Measurements from ENCODE around the gene HES7. TPM values are rescaled to one million over a fixed set of nuclear protein-coding genes. Genes with fewer than 3 reads are reported as not detected.
"Not testable (repeated sequence)": the region's sequence is repeated elsewhere in the genome, so short reads cannot be mapped to it uniquely, and the experiment has no call there.

Gene HES7
- total RNA-seq, 1 donor from 2014 or later, result 0.13 TPM

- DNase-seq (peak; percentile 56), ATAC-seq (ENCODE audit: poor library complexity) (no peak)
- intact Hi-C loops (cut with DNase I), result loop anchor here (2.0 kb wide), 1 partner anchor 69 kb away; no protein-coding TSS in a partner anchor
These were observed 5.7 kb downstream of the HES7 start, which contains the start of gene ALOXE3 for GRCh38 chr17:8117980-8118768. Gene ALOXE3 (minus strand): TSS chr17:8118514. CDS start chr17:8117990, 524 bp downstream.

- no peak for DNase-seq
These were observed 6.4 kb downstream of the HES7 start for GRCh38 chr17:8117367-8117979.

GRCh38 chr17:8116776-8117175, 7.1 kb downstream of the HES7 start:
- ATAC-seq (ENCODE audit: poor library complexity) (no peak), DNase-seq (no peak)
- intact Hi-C loops (cut with DNase I), result no loop called here

More at GRCh38 chr17:8117367-8117979, 6.4 kb downstream of the HES7 start:
- no peak for ATAC-seq (ENCODE audit: poor library complexity)
- intact Hi-C loops (cut with DNase I), result no loop called here

DNA sequence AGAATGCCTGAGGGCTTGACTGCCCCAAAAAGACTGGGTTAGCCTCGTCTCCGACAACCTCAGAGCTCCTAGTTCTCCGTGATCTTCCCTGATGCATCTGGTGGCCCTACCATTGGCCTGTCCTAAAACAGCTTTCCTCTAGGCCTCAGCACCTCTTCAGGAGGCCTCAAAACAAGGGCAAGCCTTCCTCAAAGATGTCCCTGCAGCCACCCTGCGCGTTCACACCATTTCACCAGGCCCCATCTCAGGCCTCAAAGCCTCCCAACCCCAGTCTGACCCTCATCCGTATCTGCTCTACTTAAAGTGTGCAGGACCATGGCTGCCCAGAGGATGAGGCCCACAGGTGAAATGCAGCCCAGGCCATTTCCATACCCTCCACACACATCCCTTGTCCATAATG, 13.0 kb downstream of the HES7 start:
- no peak for ATAC-seq (ENCODE audit: poor library complexity)
- intact Hi-C loops (cut with DNase I), result no loop called here
- DNase-seq, result no peak

GRCh38 chr17:8110456-8110804, 13.5 kb downstream of the HES7 start:
- intact Hi-C loops (cut with DNase I), result no loop called here
- no peak for DNase-seq
- ATAC-seq (ENCODE audit: poor library complexity), result no peak

DNA sequence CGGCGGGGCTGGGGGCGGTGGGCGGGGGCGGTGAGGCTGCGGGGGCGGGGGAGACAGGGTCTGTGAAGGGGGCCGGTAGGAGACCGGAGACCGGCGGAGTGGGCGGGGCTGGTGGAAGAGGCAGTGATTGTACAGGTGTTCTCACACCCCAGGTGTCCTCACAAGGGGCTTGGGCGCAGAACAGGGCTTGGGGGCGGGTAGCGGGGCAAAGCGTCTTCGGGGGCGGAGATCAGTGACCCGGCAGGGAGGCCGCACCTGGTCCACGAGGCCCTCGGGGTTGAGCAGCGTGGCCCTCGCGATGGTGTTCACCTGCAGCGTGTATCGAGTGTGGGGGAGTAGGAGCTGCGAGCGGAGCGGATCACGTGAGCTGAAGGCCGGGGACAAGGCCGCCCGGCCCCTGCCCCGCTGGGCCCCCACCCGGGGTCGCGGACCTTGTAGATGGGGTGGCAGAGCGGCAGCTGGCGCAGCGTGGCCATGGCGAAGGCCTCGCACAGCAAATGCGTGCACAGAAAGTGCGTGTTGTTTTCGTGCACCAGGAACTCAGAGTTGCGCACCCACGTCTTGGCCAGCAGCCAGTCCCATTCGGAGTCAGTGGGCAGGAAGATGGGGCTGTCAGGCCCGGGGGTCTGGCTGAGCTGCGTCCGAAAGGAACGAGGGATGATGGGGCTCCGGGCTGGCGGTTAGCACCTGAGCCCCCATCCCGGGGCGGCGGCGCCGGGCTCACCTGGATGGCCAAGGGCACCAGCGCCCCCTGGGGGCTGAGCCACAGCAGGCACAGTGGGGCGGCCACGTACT, 14.0 kb downstream of the HES7 start:
- intact Hi-C loops (cut with DNase I), result no loop called here
- DNase-seq (peak; percentile 70), ATAC-seq (ENCODE audit: poor library complexity) (peak; percentile 80)

- intact Hi-C loops (cut with DNase I), result no loop called here
- ATAC-seq (ENCODE audit: poor library complexity), result no peak
- DNase-seq, result no peak
These were observed 14.8 kb downstream of the HES7 start for GRCh38 chr17:8108972-8109660.

- ATAC-seq (ENCODE audit: poor library complexity); DNase-seq; intact Hi-C loops (cut with DNase I): not testable (repeated sequence)
These were observed 16.9 kb downstream of the HES7 start for GRCh38 chr17:8106980-8107379.

DNA sequence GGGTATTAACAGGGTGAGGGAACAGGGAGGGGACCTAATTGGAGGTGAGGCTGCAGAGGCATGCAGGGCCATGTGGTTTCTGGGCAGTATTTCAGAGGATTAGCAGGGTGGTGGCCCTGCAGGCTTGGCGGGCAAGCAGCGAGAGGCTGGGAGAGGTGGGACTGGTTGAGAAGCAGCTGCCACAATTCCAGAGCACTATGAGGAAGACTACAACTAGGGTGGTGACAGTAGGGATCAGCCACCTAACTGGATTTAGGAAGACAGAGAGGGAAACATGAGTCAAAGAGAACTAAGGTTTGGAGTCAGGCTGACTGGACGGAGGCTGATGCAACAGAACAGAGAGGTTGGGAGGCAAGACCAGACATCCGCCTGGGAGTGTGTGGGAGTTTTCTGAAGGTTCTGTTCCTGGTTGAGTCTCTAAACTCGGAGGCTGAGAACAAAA, 17.9 kb downstream of the HES7 start:
- ATAC-seq (ENCODE audit: poor library complexity) (no peak), DNase-seq (no peak)
- intact Hi-C loops (cut with DNase I), result no loop called here

DNA sequence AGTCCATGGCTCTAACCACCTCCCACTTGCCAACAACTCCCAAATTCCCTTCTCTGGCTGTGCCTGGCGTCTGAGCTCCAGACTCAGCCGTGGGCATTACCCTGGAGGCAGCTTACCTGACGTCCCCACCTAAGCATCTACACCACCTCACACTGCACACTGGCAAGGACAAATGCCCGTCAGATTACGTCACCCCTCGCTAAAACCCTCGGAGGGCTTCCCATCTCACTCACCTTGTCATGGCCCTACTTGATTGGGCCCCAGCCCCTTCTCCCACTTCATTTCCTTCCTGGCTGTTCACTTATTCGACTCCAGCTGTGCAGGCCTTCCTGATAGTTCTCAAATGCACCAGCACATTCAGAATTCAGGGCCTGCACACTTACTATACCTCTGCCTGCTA, 19.0 kb downstream of the HES7 start:
- no peak for DNase-seq
- ATAC-seq (ENCODE audit: poor library complexity), result no peak
- intact Hi-C loops (cut with DNase I), result no loop called here

- no peak for ATAC-seq (ENCODE audit: poor library complexity)
- DNase-seq, result no peak
- intact Hi-C loops (cut with DNase I), result no loop called here
These were observed 20.4 kb downstream of the HES7 start for GRCh38 chr17:8103549-8103948.

- intact Hi-C loops (cut with DNase I), result no loop called here
- no peak for DNase-seq
- no peak for ATAC-seq (ENCODE audit: poor library complexity)
These were observed 22.2 kb downstream of the HES7 start for GRCh38 chr17:8101721-8102120.

DNA sequence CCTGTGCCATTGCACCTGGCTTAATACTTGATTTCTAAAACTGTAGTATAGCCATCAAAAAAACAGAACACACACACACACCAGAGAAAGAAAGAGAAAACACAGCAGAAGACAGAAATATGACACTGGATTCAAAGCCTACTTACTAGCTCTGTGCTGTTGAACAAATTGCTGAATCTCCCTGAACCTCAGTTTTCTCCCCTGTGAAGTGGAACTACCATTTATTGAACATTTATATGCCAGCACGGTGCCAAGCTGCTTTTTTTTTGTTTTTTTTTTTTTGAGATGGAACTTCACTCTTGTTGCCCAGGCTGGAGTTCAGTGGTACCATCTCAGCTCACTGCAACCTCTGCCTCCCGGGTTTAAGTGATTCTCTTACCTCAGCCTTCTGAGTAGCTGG, 23.1 kb downstream of the HES7 start:
- intact Hi-C loops (cut with DNase I), result no loop called here
- no peak for DNase-seq
- no peak for ATAC-seq (ENCODE audit: poor library complexity)

DNA sequence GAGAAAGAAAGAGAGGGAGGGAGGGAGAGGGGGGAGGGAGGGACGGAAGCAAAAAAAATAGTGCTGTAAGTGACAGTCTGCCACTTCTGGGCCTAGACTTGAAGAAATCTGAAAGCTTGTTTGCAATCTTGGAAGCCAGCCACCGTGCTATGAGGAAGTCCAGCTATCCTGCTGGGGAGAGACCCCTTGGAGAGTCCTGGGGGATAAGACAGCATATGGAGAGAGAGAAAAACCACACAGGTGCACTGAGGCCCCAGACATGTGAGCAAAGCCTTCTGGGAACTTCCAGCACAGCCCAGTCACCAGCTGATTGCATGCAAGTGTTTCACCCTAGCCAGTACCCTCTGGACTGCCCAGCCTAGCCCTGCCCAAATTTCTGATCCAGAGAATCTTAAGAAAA, 23.8 kb downstream of the HES7 start:
- ATAC-seq (ENCODE audit: poor library complexity) (no peak), DNase-seq (no peak)
- intact Hi-C loops (cut with DNase I), result no loop called here

DNA sequence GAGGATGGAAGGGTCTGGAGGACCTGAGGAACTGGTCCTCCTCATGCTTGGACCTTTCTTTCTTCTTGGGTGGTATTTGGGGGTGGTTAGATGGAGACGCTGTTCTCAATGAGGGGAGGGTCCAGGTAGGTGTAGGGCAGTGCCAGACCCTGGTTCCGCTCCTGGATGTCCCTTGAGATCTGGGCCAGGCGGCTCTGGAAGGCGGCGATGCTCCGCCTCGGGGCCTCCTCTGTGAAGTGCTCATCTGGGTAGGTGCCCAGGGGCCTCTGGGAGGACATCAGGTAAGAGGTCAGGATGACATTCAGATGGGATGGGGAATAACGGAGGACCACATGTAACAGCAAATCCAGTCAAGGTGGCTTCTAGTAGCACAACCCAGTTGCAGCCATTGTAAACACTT, 27.4 kb downstream of the HES7 start:
- DNase-seq (no peak), ATAC-seq (ENCODE audit: poor library complexity) (no peak)
- intact Hi-C loops (cut with DNase I), result no loop called here

DNA sequence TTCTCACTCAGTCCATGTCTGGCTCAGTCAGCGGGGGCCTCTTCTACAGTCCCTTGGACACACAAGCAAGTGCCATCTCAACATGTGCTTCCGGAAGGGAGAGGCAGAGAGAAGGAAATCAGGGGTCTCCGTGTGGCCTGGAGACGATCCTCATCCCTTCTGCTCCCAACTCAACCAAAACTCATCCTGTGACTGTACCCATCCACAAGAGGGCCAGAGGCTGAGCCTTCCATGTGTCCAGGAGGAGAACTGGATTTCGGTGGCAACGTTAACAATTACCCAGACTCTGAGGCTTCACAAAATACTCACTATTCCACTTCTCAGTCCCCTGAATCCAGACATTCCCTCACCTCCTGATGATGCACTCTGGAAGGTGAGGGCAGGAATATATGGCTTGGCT, 28.5 kb downstream of the HES7 start:
- ATAC-seq (ENCODE audit: poor library complexity), result no peak
- no peak for DNase-seq
- intact Hi-C loops (cut with DNase I), result no loop called here

DNA sequence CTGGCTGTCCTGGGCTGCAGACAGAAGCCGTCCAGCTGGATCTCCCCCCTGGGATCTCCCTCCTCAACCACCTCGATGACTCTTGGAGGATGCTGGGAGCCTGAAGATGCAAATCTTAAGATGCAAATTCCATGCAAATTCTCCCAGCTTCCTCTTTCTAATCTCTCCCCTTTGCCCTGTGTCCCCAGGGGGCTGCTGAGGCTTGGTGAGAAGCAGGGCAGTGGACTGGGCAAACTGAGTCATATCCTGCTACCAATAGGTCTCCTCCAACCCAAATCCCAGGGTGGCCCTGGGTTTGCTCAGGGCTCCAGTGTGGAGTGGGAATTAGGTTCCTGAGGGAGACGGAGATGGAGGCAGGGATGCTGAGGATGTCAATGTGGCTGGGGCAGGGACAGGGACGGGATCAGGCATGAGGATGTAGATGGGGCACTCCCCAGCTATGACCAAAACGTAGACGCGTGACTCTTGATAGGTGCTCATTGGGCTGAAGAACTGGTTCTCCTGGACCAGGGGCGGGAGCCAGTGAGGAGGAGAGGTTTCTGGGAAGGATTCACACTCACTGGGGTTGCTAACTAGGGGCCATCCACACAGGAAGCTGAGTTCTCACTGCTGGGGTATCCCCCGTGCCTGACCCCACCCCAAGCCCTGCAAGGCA, 32.7 kb downstream of the HES7 start:
- DNase-seq (no peak), ATAC-seq (ENCODE audit: poor library complexity) (no peak)
- intact Hi-C loops (cut with DNase I), result no loop called here

DNA sequence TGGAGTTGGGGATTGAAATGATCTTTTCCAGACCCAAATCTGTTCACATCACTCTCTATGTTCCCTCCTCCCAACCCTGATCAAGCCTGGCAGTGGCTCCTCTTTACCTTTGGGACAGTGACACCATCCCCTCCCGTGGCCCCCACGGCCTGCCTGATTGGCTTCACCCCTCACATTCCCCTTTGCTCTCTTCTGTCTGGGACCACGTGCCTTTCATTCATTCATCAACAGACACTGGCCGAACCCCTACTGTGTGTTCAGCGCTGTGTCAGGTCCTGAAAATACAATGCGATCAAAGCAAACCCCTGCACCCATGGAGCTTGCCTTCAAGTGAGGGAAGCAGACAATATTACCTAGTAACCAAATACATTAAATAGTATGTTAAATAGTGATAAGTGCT, 34.2 kb downstream of the HES7 start:
- intact Hi-C loops (cut with DNase I), result no loop called here
- ATAC-seq (ENCODE audit: poor library complexity), result no peak
- DNase-seq, result no peak

GRCh38 chr17:8087952-8088230, 36.0 kb downstream of the HES7 start:
- DNase-seq (no peak), ATAC-seq (ENCODE audit: poor library complexity) (no peak)
- intact Hi-C loops (cut with DNase I), result no loop called here
